ENCODE results near the gene UBE2R2.

UBE2R2 gene

DNA sequence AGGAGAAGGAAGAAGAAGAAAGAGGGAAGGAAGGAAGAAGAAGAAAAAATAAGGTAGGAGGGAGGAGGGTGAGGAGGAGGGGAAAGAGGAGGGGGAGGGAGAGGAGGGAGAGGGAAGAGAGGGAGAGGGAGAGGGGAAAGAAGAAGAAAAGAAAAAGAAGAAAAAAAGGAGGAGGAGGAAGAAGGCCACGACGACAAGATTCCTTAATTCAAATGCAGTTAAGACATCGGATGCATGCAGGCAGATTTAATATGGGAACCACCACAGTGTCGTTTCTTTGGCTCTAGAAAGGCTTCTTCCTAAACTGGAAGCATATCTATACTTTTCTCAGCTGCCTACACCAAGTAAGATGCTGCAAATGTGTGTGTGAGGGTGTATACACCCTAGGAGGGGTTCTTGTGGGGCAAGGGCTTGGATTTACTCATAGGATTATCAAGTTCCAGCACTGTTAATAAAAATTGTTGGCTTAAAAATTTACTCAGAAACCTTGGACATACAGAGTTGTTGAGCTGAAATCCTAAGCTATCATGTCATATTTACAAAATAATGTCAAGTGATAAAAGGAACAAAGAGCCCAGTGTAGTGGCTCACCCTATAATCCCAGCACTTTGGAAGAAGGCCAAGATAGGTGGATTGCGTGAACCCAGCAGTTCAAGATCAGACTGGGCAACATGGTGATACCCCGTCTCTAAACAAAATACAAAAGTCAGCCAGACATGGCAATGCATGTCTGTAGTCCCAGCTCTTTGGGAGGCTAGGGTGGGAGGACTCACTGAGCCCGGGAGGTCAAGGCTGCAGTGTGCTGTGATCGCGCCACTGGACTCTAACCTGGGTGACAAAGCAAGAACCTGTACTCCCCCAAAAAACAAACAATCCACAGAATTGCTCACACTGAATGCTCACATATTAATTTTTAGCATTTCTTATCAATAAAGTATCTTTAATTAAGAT is 123.2 kb downstream of the UBE2R2 start:
- TF ChIP-seq CTCF (IDR thresholded peaks at IDR 0.05; ENCODE audit: control insufficient read depth, insufficient read depth, low read depth, low read length, missing control alignments) = no peak
- no peak overlapping the region for H3K4me3 ChIP-seq (ENCODE audit: control insufficient read depth, low read depth, low read length)
- DNase-seq (ENCODE audit: low read depth) = no peak

GRCh38 chr9:33942471-33943083 is 125.6 kb downstream of the UBE2R2 start:
- no peak overlapping the region for H3K4me3 ChIP-seq (ENCODE audit: control insufficient read depth, low read depth, low read length)
- peak; percentile 52 for TF ChIP-seq CTCF (IDR thresholded peaks at IDR 0.05; ENCODE audit: control insufficient read depth, insufficient read depth, low read depth, low read length, missing control alignments)
- peak; percentile 14 for DNase-seq (ENCODE audit: low read depth)

DNA sequence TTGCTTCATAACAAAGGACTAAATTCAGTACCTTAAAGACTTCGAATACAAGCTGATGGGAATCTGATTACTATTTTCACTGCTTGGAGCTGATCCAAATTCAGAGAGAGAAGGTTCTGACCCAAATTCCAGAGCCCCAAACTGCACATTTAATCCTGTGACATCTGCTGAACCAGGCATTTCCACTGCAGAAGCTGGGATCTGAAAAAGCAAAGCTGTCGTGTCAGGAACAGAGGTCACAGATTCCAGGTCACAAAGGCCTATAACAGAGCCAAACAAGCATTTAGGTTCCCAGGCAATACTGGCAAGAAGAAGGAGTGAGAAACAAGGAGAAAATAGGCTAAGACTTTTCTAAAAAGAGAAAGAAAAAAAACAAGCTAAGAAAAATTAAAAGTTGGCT is 126.4 kb downstream of the UBE2R2 start:
- no peak overlapping the region for H3K4me3 ChIP-seq (ENCODE audit: control insufficient read depth, low read depth, low read length)
- TF ChIP-seq CTCF (IDR thresholded peaks at IDR 0.05; ENCODE audit: control insufficient read depth, insufficient read depth, low read depth, low read length, missing control alignments) = no peak
- DNase-seq (ENCODE audit: low read depth) = no peak

DNA sequence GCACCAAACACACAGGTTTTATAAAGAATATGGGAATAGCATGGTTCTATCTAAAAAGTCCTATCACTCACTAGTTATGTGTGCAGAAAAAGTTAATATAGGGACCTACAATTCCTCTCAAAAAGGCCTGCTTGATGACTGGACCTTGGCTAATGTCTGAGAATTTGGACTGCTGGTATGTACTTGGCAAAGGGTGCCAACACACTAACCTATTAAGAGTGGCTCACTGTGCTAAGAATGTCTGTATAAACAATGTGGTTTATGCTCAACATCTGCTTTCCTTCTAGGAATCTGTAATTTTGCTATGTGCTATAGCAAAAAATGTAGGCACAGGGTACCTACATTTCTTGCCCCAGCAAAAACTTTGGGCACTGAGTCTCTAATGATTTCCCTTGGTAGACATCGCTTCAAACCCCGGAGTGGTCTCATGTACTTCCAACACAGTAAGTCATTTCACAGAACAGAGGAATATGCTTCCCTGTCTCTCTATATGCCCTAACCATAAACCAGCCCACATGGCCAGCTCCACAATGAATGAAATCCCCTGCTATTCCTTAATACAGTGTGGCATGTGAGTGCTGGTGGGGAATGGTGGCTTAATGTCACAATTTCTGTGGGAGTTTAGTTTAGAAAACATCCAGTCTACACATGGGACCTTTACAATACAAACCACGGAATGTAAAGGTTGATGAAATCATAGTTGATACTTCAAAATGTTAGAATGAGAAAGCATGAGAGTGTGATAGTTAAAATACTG is 130.0 kb downstream of the UBE2R2 start:
- no peak overlapping the region for H3K4me3 ChIP-seq (ENCODE audit: control insufficient read depth, low read depth, low read length)
- TF ChIP-seq CTCF (IDR thresholded peaks at IDR 0.05; ENCODE audit: control insufficient read depth, insufficient read depth, low read depth, low read length, missing control alignments) = no peak
- peak; percentile 94 for DNase-seq (ENCODE audit: low read depth)

- TF ChIP-seq CTCF (IDR thresholded peaks at IDR 0.05; ENCODE audit: control insufficient read depth, insufficient read depth, low read depth, low read length, missing control alignments) = no peak
- no peak overlapping the region for H3K4me3 ChIP-seq (ENCODE audit: control insufficient read depth, low read depth, low read length)
- DNase-seq (ENCODE audit: low read depth) = no peak
These were observed 133.4 kb downstream of the UBE2R2 start for GRCh38 chr9:33950371-33950770.

GRCh38 chr9:33952066-33952465 is 135.1 kb downstream of the UBE2R2 start:
- no peak for DNase-seq (ENCODE audit: low read depth)
- no peak for TF ChIP-seq CTCF (IDR thresholded peaks at IDR 0.05; ENCODE audit: control insufficient read depth, insufficient read depth, low read depth, low read length, missing control alignments)
- H3K4me3 ChIP-seq (ENCODE audit: control insufficient read depth, low read depth, low read length) = no peak overlapping the region

Measured in AG09309 (cell line).